ENCODE data around the gene PDE7B. TPM values are rescaled to one million over a fixed set of nuclear protein-coding genes. Genes with fewer than 3 reads are reported as not detected.

PDE7B gene
- total and polyA plus RNA-seq, 9 of the 15 experiments (the other 6 are each of a cell fraction or from before 2014, with no cell fraction given): 0.01 TPM; not detected in 8

GRCh38 chr6:135875446-135875845 is 23.9 kb downstream of the PDE7B start:
- Histone ChIP-seq H2AFZ (ENCODE audit: low read depth, low read length) (no peak overlapping the region), H4K20me1 (replicated peaks; ENCODE audit: control insufficient read depth, insufficient read depth, low read length) (no peaks in the 10 kb centered on the region), H3K79me2 (ENCODE audit: control insufficient read depth, insufficient read depth, low read length) (no peaks in the 10 kb centered on the region), H3K36me3 (ENCODE audit: control insufficient read depth, insufficient read depth, low read length) (no peaks in the 10 kb centered on the region), H3K4me2 (ENCODE audit: insufficient read depth, low read length) (no peak overlapping the region), H3K9ac (ENCODE audit: insufficient read depth in 1 of 2, low read depth in 2 of 2, low read length in 2 of 2) (no peak overlapping the region), H3K27me3 (ENCODE audit: control insufficient read depth in 2 of 2, insufficient read depth in 2 of 2, low read length in 2 of 2) (0 out of 5 replicates have a peak, but pooled peaks cover 0 to 3% of the 10 kb centered on the region in 2 experiments), H3K4me3 (no peak overlapping the region), H3K27ac (ENCODE audit: extremely low read depth, low read depth, low read length) (no peak overlapping the region), H3K9me1 (ENCODE audit: control insufficient read depth, insufficient read depth, low read length) (no peaks in the 10 kb centered on the region), H3K9me3 (replicated peaks; ENCODE audit: control insufficient read depth, insufficient read depth, low read depth, low read length) (no peaks in the 10 kb centered on the region), H3K4me1 (replicated peaks in 1 of 2; ENCODE audit: control insufficient read depth in 2 of 2, insufficient read depth in 2 of 2, low read length in 2 of 2) (no peaks in the 10 kb centered on the region)
- POLR2A ChIA-PET: no interaction called here
- FAIRE-seq (no peak), ATAC-seq (no peak), DNase-seq (ENCODE audit: extremely low read depth in 1 of 4, low spot score in 3 of 4) (no peak)
- no TSS peak for BruUV-seq (replicated peaks)
- intact Hi-C loops (cut with micrococcal nuclease): no loop called here
- CTCF ChIA-PET (ENCODE audit: low intra/inter-chr PET ratio): no interaction called here
- TF ChIP-seq U2AF1 (optimal IDR thresholded peaks at IDR 0.05; ENCODE audit: low read depth, low read length): no peak
- TF ChIP-seq CEBPG (CRISPR knock-in tag; IDR thresholded peaks at IDR 0.05): no peak
- TF ChIP-seq CEBPG (tag; conservative IDR thresholded peaks at IDR 0.05 in 1 of 2, IDR thresholded peaks at IDR 0.05 in 1 of 2): 0 out of 4 replicates have a peak, but pooled peaks of 1 of the 2 experiments have one; percentile 32
- in situ Hi-C loops (cut with MboI): no loop called here
- WGBS (ENCODE audit: insufficient coverage, low coverage, missing lambda C conversion rate): 0% methylated on average over 2 of the region's 2 CpGs

DNA sequence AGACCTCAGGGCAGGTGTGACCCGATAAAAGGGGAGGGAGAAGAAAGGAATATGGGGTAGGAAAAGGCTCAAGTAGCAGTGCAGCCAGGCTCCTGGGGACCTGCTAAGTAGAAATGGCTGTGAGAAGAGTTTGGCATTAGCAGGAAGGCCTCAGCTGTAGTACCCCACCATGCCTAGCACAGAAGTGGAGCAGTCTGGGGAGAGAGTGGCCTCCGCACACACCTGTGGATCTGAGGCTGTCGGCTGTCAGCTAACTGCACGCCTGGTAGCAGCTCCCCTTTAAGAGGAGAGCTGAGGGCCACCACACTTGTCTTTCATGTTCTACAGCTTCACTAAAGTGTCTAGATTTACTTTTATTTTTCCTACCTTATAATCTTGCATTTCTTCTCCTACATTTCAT is 24.6 kb downstream of the PDE7B start:
- WGBS (ENCODE audit: insufficient coverage, low coverage, missing lambda C conversion rate): 0% methylated on average over 4 of the region's 4 CpGs
- ChIA-PET POLR2A (no interaction called here), CTCF (ENCODE audit: low intra/inter-chr PET ratio) (no interaction called here)
- no TSS peak for BruUV-seq (replicated peaks)
- no peak overlapping the region for H3K4me2 ChIP-seq (ENCODE audit: insufficient read depth, low read length)
- intact Hi-C loops (cut with micrococcal nuclease): no loop called here
- ATAC-seq: peak; percentile 67
- no peaks in the 10 kb centered on the region for H3K4me1 ChIP-seq (replicated peaks in 1 of 2; ENCODE audit: control insufficient read depth in 2 of 2, insufficient read depth in 2 of 2, low read length in 2 of 2)
- no peak for FAIRE-seq
- DNase-seq (ENCODE audit: extremely low read depth in 1 of 4, low spot score in 3 of 4): no peak
- in situ Hi-C loops (cut with MboI): no loop called here
- no peak overlapping the region for H3K4me3 ChIP-seq
- no peak overlapping the region for H3K9ac ChIP-seq (ENCODE audit: insufficient read depth in 1 of 2, low read depth in 2 of 2, low read length in 2 of 2)
- no peaks in the 10 kb centered on the region for H3K9me1 ChIP-seq (ENCODE audit: control insufficient read depth, insufficient read depth, low read length)
- H3K27ac ChIP-seq (ENCODE audit: extremely low read depth, low read depth, low read length): no peak overlapping the region
- no peaks in the 10 kb centered on the region for H3K36me3 ChIP-seq (ENCODE audit: control insufficient read depth, insufficient read depth, low read length)
- no peak overlapping the region for H2AFZ ChIP-seq (ENCODE audit: low read depth, low read length)
- no peaks in the 10 kb centered on the region for H4K20me1 ChIP-seq (replicated peaks; ENCODE audit: control insufficient read depth, insufficient read depth, low read length)
- 0 out of 5 replicates have a peak, but pooled peaks cover 0 to 3% of the 10 kb centered on the region in 2 experiments for H3K27me3 ChIP-seq (ENCODE audit: control insufficient read depth in 2 of 2, insufficient read depth in 2 of 2, low read length in 2 of 2)
- no peaks in the 10 kb centered on the region for H3K9me3 ChIP-seq (replicated peaks; ENCODE audit: control insufficient read depth, insufficient read depth, low read depth, low read length)
- H3K79me2 ChIP-seq (ENCODE audit: control insufficient read depth, insufficient read depth, low read length): no peaks in the 10 kb centered on the region
- no peak for TF ChIP-seq CHCHD3 (CRISPR knock-in tag; IDR thresholded peaks at IDR 0.05)
- no peak for TF ChIP-seq NCOA6 (IDR thresholded peaks at IDR 0.05)
- TF ChIP-seq, protein P1, sequence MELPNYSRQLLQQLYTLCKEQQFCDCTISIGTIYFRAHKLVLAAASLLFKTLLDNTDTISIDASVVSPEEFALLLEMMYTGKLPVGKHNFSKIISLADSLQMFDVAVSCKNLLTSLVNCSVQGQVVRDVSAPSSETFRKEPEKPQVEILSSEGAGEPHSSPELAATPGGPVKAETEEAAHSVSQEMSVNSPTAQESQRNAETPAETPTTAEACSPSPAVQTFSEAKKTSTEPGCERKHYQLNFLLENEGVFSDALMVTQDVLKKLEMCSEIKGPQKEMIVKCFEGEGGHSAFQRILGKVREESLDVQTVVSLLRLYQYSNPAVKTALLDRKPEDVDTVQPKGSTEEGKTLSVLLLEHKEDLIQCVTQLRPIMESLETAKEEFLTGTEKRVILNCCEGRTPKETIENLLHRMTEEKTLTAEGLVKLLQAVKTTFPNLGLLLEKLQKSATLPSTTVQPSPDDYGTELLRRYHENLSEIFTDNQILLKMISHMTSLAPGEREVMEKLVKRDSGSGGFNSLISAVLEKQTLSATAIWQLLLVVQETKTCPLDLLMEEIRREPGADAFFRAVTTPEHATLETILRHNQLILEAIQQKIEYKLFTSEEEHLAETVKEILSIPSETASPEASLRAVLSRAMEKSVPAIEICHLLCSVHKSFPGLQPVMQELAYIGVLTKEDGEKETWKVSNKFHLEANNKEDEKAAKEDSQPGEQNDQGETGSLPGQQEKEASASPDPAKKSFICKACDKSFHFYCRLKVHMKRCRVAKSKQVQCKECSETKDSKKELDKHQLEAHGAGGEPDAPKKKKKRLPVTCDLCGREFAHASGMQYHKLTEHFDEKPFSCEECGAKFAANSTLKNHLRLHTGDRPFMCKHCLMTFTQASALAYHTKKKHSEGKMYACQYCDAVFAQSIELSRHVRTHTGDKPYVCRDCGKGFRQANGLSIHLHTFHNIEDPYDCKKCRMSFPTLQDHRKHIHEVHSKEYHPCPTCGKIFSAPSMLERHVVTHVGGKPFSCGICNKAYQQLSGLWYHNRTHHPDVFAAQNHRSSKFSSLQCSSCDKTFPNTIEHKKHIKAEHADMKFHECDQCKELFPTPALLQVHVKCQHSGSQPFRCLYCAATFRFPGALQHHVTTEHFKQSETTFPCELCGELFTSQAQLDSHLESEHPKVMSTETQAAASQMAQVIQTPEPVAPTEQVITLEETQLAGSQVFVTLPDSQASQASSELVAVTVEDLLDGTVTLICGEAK (IDR thresholded peaks at IDR 0.05): no peak
- TF ChIP-seq, protein P1 (CRISPR knock-in tag; IDR thresholded peaks at IDR 0.05): no peak
- no peak for TF ChIP-seq TBP (optimal IDR thresholded peaks at IDR 0.05; ENCODE audit: low read depth, low read length)
